Activated T-helper 1 cell treated with anti-CD3 and anti-CD28 coated beads, Interleukin-2, amount 50 U/mL, for 16 hours (primary cell): Measurements from ENCODE around the gene NSDHL.

Experiments
- DNase-seq, 2 donors: peaks; one replicate each; pipeline ENCODE4 v3.0.0-alpha.2; 2020; ENCODE audit warnings: low read depth in 1 of 2, low spot score in 1 of 2

Gene NSDHL

DNA sequence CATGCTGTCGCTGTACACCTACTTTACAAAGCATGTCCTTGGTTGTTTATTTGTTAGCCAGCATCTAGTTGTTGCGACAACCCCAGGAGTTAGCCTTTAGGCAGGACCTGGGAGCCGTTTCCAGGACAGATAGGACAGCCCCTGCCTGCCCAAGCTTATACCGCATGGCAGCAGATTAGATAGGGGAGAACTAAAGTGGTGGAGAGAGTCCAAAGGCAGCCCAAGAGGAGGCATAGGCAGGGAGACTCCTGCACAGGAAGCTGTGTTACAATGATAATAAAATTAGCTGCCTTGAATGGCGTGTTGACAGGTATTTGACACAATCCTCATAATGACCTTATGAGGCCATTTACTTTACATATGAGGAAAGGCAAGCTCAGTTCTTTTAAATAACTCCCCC, 13.0 kb downstream of the NSDHL start:
- no peak for DNase-seq

DNA sequence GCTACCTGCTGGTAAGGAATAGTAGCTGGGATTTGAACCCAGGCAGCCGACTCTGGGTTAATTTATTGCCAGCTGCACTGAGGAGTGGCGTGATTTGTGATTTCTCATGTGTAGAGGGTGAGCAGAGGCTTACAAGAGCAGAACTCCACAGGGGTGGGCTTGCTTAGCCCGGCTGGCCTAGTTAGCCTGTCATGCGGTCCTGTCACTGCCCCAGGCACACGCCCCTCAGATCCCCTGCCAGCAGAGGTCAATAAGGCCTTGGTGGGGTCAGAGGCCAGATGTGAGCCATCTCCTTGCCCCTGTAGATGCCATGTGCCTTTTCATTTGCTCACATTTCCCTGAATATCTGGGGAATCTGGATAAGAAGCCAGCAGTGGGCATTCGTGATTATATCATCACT, 13.4 kb downstream of the NSDHL start:
- DNase-seq, result no peak

DNA sequence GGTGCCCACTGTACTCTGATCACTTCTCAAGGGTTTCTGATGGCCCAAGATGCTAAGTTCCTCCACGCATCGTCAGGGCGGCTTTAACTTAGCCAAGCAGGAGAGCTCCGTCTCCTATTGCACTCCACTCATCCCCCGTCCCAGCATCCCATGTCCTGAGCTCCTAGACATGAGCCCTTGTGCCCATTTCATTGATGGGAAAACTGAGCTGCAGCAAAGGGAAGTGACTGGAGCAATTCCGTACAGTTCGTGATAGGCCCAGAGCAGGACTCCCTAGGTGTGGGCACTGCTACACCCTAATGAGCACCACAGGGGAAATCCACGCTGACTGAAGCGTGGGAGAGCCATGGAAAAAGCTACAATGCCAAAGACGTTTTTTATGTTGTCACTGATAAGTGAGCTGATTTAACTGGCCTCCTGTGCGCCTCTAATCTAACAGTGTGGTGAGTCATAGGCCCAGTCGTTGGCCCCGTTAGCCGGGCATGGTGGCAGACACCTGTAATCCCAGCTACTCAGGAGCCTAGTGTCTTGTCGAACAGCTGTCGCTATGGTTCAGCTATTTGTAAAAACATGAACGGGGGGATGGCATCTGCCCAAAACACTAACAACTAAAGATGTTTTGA, 14.9 kb downstream of the NSDHL start:
- DNase-seq, result no peak

DNA sequence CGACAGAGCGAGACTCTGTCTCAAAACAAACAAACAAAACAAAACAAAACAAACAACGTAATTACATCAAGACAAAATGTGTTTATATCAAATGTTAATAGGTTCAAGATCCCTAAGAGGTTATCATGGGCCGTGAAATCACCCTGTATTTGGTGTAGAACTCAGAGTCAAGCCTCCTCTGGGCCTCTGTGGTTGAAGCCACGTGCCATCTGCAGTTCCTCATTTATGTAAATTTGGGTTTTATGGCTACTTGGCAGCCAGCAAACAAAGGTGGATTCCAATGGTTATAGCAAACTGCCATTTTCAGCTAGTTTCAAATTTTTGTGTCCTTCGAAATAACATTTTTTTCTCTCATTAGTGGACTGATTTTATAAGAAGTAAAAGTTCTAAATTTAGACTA, 16.4 kb downstream of the NSDHL start:
- DNase-seq, result no peak

DNA sequence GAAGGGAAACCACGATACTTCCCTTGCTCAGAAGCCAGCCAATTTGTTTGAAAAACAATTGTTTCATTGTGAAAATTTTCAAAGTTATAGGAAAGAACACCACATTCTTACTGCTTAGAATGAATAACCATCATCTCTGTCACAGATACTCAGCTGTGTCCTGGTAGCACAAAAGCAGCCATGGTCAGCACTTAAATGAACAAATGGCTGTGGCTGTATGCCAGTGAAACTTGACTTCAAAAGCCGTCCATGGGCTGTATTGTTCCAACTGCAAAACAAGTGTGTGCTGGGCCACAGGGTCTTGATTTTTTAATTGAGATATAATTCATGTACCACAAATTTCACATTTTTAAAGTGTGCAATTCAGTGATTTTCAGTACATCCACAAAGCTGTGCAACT, 19.6 kb downstream of the NSDHL start:
- no peak for DNase-seq

DNA sequence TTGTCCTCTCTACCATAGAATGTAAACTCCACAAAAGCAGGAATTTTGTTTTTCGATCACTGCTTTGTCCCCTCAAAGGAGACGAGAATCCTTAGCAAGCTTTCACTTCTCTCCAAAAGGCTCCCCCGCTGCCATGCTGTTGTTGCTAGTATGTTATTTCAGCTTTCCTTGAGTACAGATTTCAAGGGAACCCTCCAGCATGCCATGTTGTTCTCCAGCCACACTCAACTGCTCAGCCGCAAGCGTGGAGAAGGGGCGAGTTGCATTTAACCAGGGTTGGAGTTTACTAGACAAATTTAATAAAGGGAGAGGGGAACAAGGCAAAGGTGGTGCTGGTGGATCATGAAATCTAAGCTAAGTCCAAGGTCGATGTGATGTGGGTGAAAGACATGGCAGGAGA, 23.1 kb downstream of the NSDHL start:
- DNase-seq, result no peak

DNA sequence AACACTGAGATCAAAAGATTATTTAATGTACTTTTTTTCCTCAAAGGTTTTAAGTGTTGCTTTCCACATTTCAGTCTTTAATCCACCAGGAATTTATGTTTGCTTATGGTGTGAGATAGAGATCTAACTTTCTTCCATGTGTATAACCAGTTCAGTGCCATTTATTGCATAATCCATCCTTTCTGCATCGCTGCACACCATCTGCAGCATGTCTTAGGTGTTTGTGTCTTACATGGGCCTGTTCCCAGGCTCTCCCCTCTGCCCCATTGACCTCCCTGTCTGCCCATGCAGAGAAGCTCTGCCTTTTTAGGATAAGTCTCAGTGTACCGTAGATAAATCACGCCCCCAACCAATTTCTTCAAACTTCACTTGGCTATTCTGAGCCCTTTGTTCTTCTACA, 30.3 kb downstream of the NSDHL start:
- no peak for DNase-seq

DNA sequence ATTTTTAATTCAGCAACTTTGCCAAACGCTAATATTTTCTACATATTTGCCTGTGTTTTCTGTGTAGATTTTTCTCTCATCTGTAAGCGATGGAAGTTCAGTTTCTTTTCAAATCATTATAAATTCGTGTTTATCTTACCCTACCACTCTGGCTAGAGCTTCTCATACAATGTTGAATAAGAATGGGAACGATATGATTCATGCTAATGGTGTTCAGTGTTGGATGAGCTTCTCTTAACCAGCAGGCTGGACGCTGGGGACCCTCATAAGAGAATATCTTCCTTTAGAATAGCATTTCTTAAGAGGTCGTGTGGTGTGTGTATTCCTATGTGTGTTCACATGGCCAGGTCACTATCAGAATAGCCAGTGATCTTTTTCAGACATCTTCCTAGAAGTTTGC, 31.0 kb downstream of the NSDHL start:
- DNase-seq, result no peak

DNA sequence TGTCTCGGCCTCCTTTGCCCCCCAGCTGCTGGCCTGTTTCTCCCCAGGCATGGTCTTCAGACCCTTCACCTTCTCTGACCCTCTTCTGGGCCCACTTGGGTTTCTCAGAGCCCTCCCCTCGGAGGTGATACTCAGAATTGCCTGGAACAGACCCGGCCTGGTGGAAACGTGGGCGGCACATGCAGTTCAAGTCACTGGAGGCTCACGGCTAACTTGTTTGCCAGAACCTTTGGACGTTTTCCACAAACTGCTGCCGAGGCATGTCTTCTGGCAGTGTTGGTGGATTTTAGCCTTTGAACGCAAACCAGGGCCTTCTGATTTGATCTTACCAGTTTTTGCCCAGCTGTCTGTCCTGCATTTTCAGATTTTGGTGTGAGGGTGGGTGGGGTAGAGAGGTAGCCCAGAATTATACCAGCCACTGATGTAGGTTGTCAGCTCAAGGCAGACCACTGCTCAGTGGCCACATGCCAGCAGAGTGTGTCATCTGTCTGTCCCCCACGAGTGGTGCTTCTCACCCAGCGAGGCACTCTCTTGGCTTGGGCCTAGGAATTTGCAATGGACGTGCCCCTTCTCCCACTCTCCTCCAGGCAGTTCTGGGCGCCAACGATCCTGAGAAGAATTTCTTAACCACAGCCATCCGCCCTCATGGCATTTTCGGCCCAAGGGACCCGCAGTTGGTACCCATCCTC, 34.5 kb downstream of the NSDHL start:
- DNase-seq, result no peak

DNA sequence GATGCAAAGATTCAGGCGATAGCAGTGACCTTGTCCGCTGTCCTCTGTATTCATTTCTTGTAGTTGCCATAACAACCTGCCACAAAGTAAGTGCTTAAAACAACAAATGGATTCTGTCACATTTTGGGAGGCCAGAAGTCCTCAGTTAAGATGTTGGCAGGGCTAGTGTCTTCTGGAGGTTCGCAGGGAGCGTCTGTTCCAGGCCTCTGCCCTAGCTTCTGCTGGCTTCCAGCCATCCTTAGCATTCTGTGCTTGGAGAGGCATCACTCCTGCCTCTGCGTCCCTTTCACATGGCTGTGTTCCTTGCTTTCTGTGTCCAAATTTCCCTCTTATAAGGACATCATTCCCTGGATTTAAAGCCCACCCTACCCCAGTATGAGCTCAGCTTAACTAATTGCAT, 35.5 kb downstream of the NSDHL start:
- DNase-seq, result no peak

DNA sequence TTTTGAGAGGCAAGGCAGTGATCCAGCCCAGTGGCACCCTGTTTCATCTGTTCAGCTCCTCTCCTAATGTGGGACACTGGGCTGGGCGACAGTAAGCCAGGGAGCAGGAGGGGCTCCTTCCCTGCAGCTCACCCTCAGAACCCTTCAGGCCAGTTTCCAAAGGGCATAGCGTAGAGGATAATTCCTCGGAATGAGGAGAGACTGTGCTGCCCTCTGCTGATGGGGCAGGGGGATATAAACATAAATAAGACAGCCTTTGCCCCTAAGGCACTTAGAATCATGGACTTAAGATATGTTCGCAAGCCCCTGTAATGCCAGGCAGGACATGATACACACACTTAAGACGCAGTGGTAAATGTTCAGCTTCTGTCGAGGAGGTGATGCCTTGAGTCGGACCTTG, 39.1 kb downstream of the NSDHL start:
- DNase-seq, result no peak

DNA sequence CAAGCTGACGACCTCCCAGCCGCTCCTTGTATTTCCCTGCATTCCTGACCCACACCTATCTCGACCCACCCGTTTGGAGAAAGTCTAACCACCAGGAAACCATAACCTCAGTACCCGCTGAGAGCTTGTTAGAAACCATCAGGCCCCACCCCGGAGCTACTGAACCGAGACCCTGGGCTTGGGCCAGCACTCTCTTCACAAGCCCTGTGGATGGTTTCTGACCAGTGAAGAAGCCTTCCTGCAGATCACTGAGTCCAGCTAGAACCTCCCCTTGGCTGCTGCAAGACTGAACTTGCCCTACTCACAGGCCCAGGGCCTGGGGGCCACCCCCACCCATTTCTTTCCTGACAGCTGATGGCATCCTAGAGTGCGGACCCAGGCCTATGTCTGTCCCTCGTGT, 40.4 kb downstream of the NSDHL start:
- no peak for DNase-seq

DNA sequence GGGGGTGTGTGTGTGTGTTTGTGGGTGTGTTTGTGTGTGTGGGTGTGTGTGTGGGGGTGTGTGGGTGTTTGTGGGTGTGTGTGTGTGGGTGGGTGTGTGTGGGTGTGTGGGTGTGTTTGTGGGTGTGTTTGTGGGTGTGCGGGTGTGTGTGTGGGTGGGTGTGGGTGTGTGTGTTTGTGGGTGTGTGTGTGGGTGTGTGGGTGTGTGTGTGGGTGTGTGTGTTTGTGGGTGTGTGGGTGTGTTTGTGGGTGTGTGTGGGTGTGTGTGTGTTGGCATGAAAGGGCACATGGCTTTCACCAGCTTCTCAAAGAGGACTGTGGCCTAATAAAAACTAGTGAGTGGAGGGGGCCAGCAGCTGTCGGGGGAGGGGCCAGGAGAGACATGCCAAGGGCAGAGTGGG, 41.7 kb downstream of the NSDHL start:
- DNase-seq, result no peak

DNA sequence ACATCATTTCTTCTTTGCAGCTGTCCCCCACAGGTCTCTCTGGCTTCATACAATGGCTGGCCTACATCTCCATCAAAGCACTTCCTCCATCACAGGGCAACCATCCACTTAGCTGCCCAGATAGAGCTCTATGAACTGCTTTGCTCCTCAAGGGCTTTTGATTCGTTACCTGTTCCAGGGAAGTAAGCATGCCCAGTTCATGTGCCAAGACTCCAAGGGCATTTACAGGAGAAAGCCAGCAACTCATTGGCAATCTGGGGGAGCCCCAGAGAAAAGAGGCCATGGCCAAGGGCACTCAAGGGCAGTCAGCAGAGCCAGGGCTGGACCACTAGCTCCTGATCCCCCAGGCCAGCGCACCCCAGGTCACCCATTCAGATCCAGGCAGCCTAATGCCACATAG, 42.5 kb downstream of the NSDHL start:
- DNase-seq, result no peak

DNA sequence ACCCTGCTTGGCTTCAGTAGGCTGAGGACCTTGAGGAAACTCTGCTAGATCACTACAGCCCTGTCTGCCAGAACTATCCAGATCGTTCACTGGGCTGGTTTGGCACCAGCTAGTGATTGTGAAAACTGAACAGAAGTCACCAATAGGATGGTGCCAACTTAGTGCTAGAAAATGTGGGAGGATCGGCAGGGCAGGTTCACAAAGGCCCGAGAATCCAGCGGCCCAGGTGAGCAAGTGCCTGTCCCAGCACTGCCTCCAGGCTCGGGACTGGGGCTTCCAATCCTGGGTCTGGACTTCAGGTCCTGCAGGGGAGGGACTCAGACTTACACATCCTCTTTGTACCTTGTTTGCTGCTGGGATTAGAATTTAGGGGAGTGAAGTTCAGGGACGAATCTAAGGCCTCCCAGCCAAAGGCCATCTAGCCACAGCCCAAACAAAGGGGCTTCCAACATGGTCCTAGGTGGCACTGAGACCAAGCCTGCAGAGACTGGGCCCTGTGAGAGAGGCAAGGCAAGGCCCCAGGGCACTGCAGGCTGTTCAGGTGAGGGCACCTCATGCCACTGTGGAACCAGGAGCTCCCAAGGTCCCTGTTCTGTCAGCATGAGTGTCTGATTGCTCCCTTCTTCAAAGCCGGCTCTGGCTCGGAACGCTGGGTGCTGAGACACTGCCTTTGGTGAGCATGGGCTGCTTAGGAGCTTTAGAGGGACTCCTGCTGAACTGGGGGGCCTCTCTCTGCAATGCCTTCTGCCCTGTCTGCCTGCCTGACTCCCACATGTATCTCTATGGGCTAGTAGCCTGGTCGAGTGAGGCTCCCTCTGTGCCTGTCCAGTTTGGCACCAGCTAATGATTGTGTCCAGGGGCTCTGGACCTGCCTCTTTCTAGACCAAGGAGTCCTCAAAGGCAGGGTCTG, 46.3 kb downstream of the NSDHL start:
- DNase-seq, result no peak

DNA sequence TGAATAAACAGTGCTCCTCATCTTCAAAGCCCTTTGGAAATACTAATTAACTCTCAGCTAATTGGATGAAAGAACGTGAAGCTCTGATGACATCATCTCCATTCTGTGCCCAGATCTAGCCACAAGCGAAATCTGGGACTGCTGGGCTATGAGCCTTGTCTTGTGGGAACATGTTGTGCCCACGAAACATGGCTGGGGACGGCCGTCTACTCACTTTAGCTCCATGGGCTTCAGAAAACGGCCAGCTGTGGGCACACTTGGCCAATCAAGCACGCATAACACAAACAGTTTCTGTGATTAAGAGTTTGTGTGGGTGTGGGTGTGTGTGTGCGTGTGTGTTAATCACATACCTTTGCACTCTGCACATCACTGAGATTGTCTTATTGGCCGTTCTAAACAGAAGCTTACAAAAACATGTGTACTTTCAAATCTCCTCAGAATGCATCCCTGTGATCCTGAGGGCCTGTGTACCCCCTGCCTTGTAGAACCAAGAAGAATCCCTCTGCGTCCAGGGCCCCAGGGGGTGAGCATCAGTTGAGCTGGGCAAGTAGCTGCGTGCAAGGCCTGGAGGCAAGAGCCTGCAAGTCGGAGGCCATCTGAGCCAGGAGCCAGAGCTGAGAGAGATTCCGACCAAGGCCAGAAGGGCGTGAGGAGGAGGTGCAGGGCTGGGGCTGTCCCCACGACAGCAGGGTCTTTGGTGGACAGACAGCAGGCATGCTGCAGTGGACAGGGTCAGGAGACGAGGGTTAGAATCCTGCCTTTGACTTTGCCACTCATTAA, 48.3 kb downstream of the NSDHL start:
- no peak for DNase-seq

DNA sequence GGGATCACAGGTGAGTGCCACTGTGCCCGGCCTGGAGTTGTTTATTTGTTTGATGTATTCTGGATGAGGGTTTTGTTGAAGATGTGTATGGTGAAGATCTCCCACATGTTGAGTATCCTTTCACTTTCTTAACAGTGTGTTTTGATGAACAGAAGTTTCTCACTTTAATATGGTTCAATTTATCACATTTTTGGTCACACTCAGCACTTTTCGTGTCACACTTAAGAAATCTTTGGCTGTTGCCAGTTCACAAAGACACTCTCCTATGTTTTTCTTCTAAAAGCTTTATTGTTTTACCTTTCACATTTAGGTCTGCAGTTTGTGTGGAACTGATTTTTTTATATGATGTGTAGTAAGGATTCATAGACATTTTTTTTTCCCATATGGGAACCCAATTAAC, 50.4 kb downstream of the NSDHL start:
- DNase-seq, result no peak

DNA sequence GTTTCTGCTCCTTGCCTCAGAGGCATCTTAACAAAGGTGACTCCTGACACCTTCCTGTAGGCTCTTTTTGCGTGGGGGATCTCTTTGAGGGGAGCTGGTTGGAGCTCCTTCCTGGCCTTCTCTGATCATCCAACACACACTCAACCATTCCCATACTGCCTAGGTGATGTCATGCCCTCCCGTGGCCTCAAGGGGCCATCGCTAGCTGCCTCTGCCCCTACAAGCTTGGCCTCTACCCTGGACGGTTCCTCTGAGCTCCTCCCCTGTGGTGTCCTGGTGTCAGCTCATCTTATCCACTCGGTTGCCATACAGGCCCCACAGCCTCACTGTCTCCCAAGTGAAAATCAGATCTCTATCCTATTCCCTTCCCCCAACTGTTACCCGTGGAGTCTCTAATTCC, 53.3 kb downstream of the NSDHL start:
- no peak for DNase-seq

DNA sequence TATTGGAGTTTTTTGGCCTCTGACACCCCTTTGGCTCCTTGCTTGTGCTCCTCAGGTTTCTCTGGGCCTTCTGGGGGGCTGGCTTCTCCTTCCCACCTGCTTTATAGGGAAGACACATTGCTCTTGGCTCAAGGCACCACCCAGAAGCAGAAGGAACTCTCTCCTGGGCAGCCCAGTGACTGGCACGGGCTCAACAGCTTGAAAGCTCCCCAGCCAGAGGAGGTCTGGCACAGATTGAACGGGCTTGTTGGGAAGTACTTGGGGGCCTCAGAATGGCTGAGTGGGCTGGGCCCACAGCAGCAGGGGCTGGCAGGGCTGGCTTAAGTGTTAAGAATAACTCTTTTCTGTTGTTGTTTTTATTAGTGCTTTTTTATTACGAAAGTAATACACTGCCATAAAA, 55.9 kb downstream of the NSDHL start:
- DNase-seq, result no peak

DNA sequence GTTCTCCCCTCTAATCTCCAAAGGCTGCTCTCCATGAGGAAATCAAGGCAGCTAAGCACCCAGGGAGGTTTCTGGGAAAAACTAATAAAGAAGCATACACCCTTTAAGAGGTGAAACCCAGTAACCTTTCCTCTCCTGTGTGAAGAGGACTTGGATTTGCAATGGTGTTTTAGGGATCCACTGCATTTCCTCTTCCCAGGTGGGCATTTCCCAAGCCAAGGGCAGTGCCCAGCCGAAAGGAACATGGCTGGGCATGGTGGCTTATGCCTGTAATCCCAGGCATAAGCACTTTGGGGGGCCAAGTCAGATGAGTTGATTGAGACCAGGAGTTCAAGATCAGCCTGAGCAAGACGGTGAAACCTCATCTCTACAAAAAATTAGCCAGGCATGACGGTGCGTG, 61.6 kb downstream of the NSDHL start:
- no peak for DNase-seq
